ENCODE measurements around the gene TINCR. TPM values are rescaled to one million over a fixed set of nuclear protein-coding genes. Genes with fewer than 3 reads are reported as not detected.
"Not testable (repeated sequence)": the region's sequence is repeated elsewhere in the genome, so short reads cannot be mapped to it uniquely, and the experiment has no call there.

The TINCR gene
- 0.08 TPM in 1 of 2 replicates, not detected in the other for total RNA-seq (ENCODE audit: low replicate concordance)

GRCh38 chr19:5567360-5567969, at the start of gene TINCR:
Gene TINCR, minus strand, starts transcription at chr19:5567953.
- TF ChIP-seq CTCF (IDR thresholded peaks at IDR 0.05; ENCODE audit: insufficient read depth, low read length): no peak
- no peak within 1 kb of the TSS for H3K4me3 ChIP-seq (ENCODE audit: low read depth, low read length)
- no peak for DNase-seq (ENCODE audit: low read depth)

GRCh38 chr19:5617080-5617479, 49.3 kb upstream of the TINCR start:
- H3K4me3 ChIP-seq (ENCODE audit: low read depth, low read length): no peak overlapping the region
- no peak for TF ChIP-seq CTCF (IDR thresholded peaks at IDR 0.05; ENCODE audit: insufficient read depth, low read length)

GRCh38 chr19:5615756-5616327, 48.1 kb upstream of the TINCR start:
- H3K4me3 ChIP-seq (ENCODE audit: low read depth, low read length): no peak overlapping the region
- TF ChIP-seq CTCF (IDR thresholded peaks at IDR 0.05; ENCODE audit: insufficient read depth, low read length): no peak
- no peak for DNase-seq (ENCODE audit: low read depth)

More at GRCh38 chr19:5617080-5617479, 49.3 kb upstream of the TINCR start:
- no peak for DNase-seq (ENCODE audit: low read depth)

GRCh38 chr19:5612891-5613865, 45.4 kb upstream of the TINCR start:
- TF ChIP-seq CTCF (IDR thresholded peaks at IDR 0.05; ENCODE audit: insufficient read depth, low read length): no peak
- no peak overlapping the region for H3K4me3 ChIP-seq (ENCODE audit: low read depth, low read length)
- no peak for DNase-seq (ENCODE audit: low read depth)

- no peak overlapping the region for H3K4me3 ChIP-seq (ENCODE audit: low read depth, low read length)
- TF ChIP-seq CTCF (IDR thresholded peaks at IDR 0.05; ENCODE audit: insufficient read depth, low read length): no peak
- DNase-seq (ENCODE audit: low read depth): no peak
Measured at GRCh38 chr19:5609881-5610448, 42.2 kb upstream of the TINCR start.

- not testable (repeated sequence) for H3K4me3 ChIP-seq (ENCODE audit: low read depth, low read length); DNase-seq (ENCODE audit: low read depth)
Measured at GRCh38 chr19:5608766-5609165, 41.0 kb upstream of the TINCR start.

- no peak for DNase-seq (ENCODE audit: low read depth)
- TF ChIP-seq CTCF (IDR thresholded peaks at IDR 0.05; ENCODE audit: insufficient read depth, low read length): no peak
- H3K4me3 ChIP-seq (ENCODE audit: low read depth, low read length): no peak overlapping the region
Measured at GRCh38 chr19:5608291-5608690, 40.5 kb upstream of the TINCR start.

Measured in fibroblast of the aortic adventitia (primary cell).